IPS-18a (cell line): Measurements from ENCODE around the gene ABI2.
"Not testable (repeated sequence)": the region's sequence is repeated elsewhere in the genome, so short reads cannot be mapped to it uniquely, and the experiment has no call there.

Source experiments
- H3K27ac ChIP-seq: one replicate; pipeline ENCODE4 v1.5.1; 2013; ENCODE audit warnings: low read length
- H3K27me3 ChIP-seq: one replicate; pipeline ENCODE4 v1.6.1; 2013; ENCODE audit warnings: mild to moderate bottlenecking, low read length; ENCODE audit not compliant: control insufficient read depth, insufficient read depth
- H3K36me3 ChIP-seq: one replicate; pipeline ENCODE4 v1.6.1; 2013; ENCODE audit warnings: low read depth, low read length; ENCODE audit not compliant: control insufficient read depth
- H3K4me1 ChIP-seq: one replicate; pipeline ENCODE4 v1.6.1; 2013; ENCODE audit warnings: low read depth, low read length; ENCODE audit not compliant: control insufficient read depth
- H3K4me3 ChIP-seq: one replicate; pipeline ENCODE4 v1.5.1; 2013; ENCODE audit warnings: low read length
- H3K9ac ChIP-seq: one replicate; pipeline ENCODE4 v1.6.1; 2013; ENCODE audit warnings: mild to moderate bottlenecking, low read length, moderate library complexity
- H3K9me3 ChIP-seq: one replicate; pipeline ENCODE4 v1.6.1; 2013; ENCODE audit warnings: low read depth, low read length; ENCODE audit not compliant: control insufficient read depth

Gene ABI2

GRCh38 chr2:203330434-203330833 lies 2.2 kb downstream of the ABI2 start:
- H3K4me3 ChIP-seq, result peak overlapping the region; percentile 99

GRCh38 chr2:203338322-203338721 lies 10.1 kb downstream of the ABI2 start:
- Histone ChIP-seq H3K9me3 (no peaks in the 10 kb centered on the region), H3K27me3 (no peaks in the 10 kb centered on the region), H3K4me3 (no peak overlapping the region), H3K36me3 (peaks cover 6% of the 10 kb centered on the region), H3K4me1 (peaks cover 12% of the 10 kb centered on the region), H3K27ac (no peak overlapping the region), H3K9ac (no peak overlapping the region)

More at GRCh38 chr2:203330434-203330833, 2.2 kb downstream of the ABI2 start:
- H3K36me3 ChIP-seq, result no peaks in the 10 kb centered on the region
- H3K9ac ChIP-seq, result peak overlapping the region; percentile 98
- H3K27ac ChIP-seq, result no peak overlapping the region
- H3K4me1 ChIP-seq, result peaks cover 13% of the 10 kb centered on the region
- H3K9me3 ChIP-seq, result no peaks in the 10 kb centered on the region
- H3K27me3 ChIP-seq, result no peaks in the 10 kb centered on the region

GRCh38 chr2:203340791-203341487 lies 12.7 kb downstream of the ABI2 start:
- Histone ChIP-seq H3K27ac (no peak overlapping the region), H3K9me3 (no peaks in the 10 kb centered on the region), H3K4me1 (peaks cover 12% of the 10 kb centered on the region), H3K9ac (no peak overlapping the region), H3K36me3 (peaks cover 11% of the 10 kb centered on the region), H3K27me3 (no peaks in the 10 kb centered on the region), H3K4me3 (no peak overlapping the region)

- no peak overlapping the region for H3K27ac ChIP-seq
- H3K9me3 ChIP-seq, result no peaks in the 10 kb centered on the region
- H3K4me1 ChIP-seq, result peaks cover 12% of the 10 kb centered on the region
- no peak overlapping the region for H3K9ac ChIP-seq
- H3K27me3 ChIP-seq, result no peaks in the 10 kb centered on the region
- peaks cover 9% of the 10 kb centered on the region for H3K36me3 ChIP-seq
- H3K4me3 ChIP-seq, result no peak overlapping the region
Measured at GRCh38 chr2:203341741-203342310, 13.6 kb downstream of the ABI2 start.

- H3K36me3 ChIP-seq, H3K27me3 ChIP-seq, H3K9ac ChIP-seq, H3K9me3 ChIP-seq, H3K4me3 ChIP-seq, H3K27ac ChIP-seq: not testable (repeated sequence)
- H3K4me1 ChIP-seq, result peaks cover 12% of the 10 kb centered on the region
Measured at GRCh38 chr2:203342374-203342773, 14.2 kb downstream of the ABI2 start.

GRCh38 chr2:203344667-203345066 lies 16.5 kb downstream of the ABI2 start:
- H3K9ac ChIP-seq, result no peak overlapping the region
- no peak overlapping the region for H3K4me3 ChIP-seq
- no peaks in the 10 kb centered on the region for H3K27me3 ChIP-seq
- peaks cover 12% of the 10 kb centered on the region for H3K4me1 ChIP-seq
- no peak overlapping the region for H3K27ac ChIP-seq
- peaks cover 9% of the 10 kb centered on the region for H3K36me3 ChIP-seq
- no peaks in the 10 kb centered on the region for H3K9me3 ChIP-seq

- H3K27ac ChIP-seq, result no peak overlapping the region
- H3K4me1 ChIP-seq, result no peaks in the 10 kb centered on the region
- no peak overlapping the region for H3K9ac ChIP-seq
- no peak overlapping the region for H3K4me3 ChIP-seq
- peaks cover 9% of the 10 kb centered on the region for H3K36me3 ChIP-seq
- no peaks in the 10 kb centered on the region for H3K27me3 ChIP-seq
- no peaks in the 10 kb centered on the region for H3K9me3 ChIP-seq
Measured at GRCh38 chr2:203346612-203347011, 18.4 kb downstream of the ABI2 start.

GRCh38 chr2:203347375-203347774 lies 19.2 kb downstream of the ABI2 start:
- Histone ChIP-seq H3K9ac (no peak overlapping the region), H3K4me1 (no peaks in the 10 kb centered on the region), H3K27ac (no peak overlapping the region), H3K27me3 (no peaks in the 10 kb centered on the region), H3K4me3 (no peak overlapping the region), H3K9me3 (no peaks in the 10 kb centered on the region), H3K36me3 (peaks cover 9% of the 10 kb centered on the region)

GRCh38 chr2:203352604-203353255 lies 24.5 kb downstream of the ABI2 start:
- Histone ChIP-seq H3K27ac (no peak overlapping the region), H3K9me3 (no peaks in the 10 kb centered on the region), H3K27me3 (no peaks in the 10 kb centered on the region), H3K4me1 (no peaks in the 10 kb centered on the region), H3K36me3 (no peaks in the 10 kb centered on the region), H3K9ac (no peak overlapping the region), H3K4me3 (no peak overlapping the region)

- Histone ChIP-seq H3K9me3 (no peaks in the 10 kb centered on the region), H3K4me3 (no peak overlapping the region), H3K36me3 (no peaks in the 10 kb centered on the region), H3K4me1 (no peaks in the 10 kb centered on the region), H3K27ac (no peak overlapping the region), H3K9ac (no peak overlapping the region), H3K27me3 (no peaks in the 10 kb centered on the region)
Measured at GRCh38 chr2:203354966-203355365, 26.8 kb downstream of the ABI2 start.

GRCh38 chr2:203359450-203359849 lies 31.3 kb downstream of the ABI2 start:
- Histone ChIP-seq H3K4me3 (no peak overlapping the region), H3K9ac (no peak overlapping the region)

More at GRCh38 chr2:203359450-203359849, 31.3 kb downstream of the ABI2 start:
- no peaks in the 10 kb centered on the region for H3K9me3 ChIP-seq
- H3K4me1 ChIP-seq, result no peaks in the 10 kb centered on the region
- no peaks in the 10 kb centered on the region for H3K36me3 ChIP-seq
- H3K27me3 ChIP-seq, result no peaks in the 10 kb centered on the region
- H3K27ac ChIP-seq, result no peak overlapping the region
